ENCODE measurements around the gene ZDHHC19. TPM values are rescaled to one million over a fixed set of nuclear protein-coding genes. Genes with fewer than 3 reads are reported as not detected.

ZDHHC19 gene
- polyA plus RNA-seq, 1 donor (not counting 4 experiments of a cell fraction or from before 2014, with no cell fraction given) = not detected

GRCh38 chr3:196192036-196192523 lies 19.1 kb downstream of the ZDHHC19 start:
- DNase-seq (ENCODE audit: low read depth, low spot score) (no peak), FAIRE-seq (no peak)
- no peaks in the 10 kb centered on the region for H3K79me2 ChIP-seq (ENCODE audit: control insufficient read depth, insufficient read depth, low read length)
- peak overlapping the region; percentile 98 for H2AFZ ChIP-seq (ENCODE audit: control insufficient read depth, low read length)
- TF ChIP-seq EZH2 (IDR thresholded peaks at IDR 0.05; ENCODE audit: low read length) = no peak
- no peak for TF ChIP-seq CTCF (optimal IDR thresholded peaks at IDR 0.05 in 1 of 3, IDR thresholded peaks at IDR 0.05 in 1 of 3, conservative IDR thresholded peaks at IDR 0.05 in 1 of 3; ENCODE audit: extremely low read depth in 1 of 3, insufficient read depth in 2 of 3, low read length in 3 of 3)
- peak overlapping the region; percentile 32 for H3K4me2 ChIP-seq (ENCODE audit: control insufficient read depth, extremely low read depth, insufficient read depth, low read depth, low read length)
- no peaks in the 10 kb centered on the region for H3K9me3 ChIP-seq (ENCODE audit: control insufficient read depth, low read depth, low read length)
- no peaks in the 10 kb centered on the region for H4K20me1 ChIP-seq (ENCODE audit: control insufficient read depth, extremely low read depth, insufficient read depth, low read length)
- dilution Hi-C loops (cut with MboI; ENCODE audit: extremely low pct_ligation_motif_present, low sequenced_read_pairs) = no loop called here
- H3K36me3 ChIP-seq (ENCODE audit: control insufficient read depth in 2 of 2, extremely low read depth in 1 of 2, insufficient read depth in 2 of 2, low read length in 2 of 2) = no peaks in the 10 kb centered on the region
- H3K9me1 ChIP-seq (ENCODE audit: control insufficient read depth, extremely low read depth, insufficient read depth, low read length) = no peaks in the 10 kb centered on the region
- H3K27me3 ChIP-seq (ENCODE audit: control insufficient read depth, extremely low read depth, insufficient read depth, low read length) = no peaks in the 10 kb centered on the region
- H3K4me1 ChIP-seq (ENCODE audit: control insufficient read depth, extremely low read depth, insufficient read depth, low read length) = peaks cover 14% of the 10 kb centered on the region
- H3K4me3 ChIP-seq (ENCODE audit: control insufficient read depth in 2 of 3, extremely low read depth in 1 of 3, insufficient read depth in 2 of 3, low read depth in 1 of 3, low read length in 3 of 3) = no peak overlapping the region
- H3K27ac ChIP-seq (ENCODE audit: control insufficient read depth, insufficient read depth, low read length) = no peak overlapping the region
- H3K9ac ChIP-seq (ENCODE audit: control insufficient read depth, extremely low read depth, insufficient read depth, low read length) = no peak overlapping the region

DNA sequence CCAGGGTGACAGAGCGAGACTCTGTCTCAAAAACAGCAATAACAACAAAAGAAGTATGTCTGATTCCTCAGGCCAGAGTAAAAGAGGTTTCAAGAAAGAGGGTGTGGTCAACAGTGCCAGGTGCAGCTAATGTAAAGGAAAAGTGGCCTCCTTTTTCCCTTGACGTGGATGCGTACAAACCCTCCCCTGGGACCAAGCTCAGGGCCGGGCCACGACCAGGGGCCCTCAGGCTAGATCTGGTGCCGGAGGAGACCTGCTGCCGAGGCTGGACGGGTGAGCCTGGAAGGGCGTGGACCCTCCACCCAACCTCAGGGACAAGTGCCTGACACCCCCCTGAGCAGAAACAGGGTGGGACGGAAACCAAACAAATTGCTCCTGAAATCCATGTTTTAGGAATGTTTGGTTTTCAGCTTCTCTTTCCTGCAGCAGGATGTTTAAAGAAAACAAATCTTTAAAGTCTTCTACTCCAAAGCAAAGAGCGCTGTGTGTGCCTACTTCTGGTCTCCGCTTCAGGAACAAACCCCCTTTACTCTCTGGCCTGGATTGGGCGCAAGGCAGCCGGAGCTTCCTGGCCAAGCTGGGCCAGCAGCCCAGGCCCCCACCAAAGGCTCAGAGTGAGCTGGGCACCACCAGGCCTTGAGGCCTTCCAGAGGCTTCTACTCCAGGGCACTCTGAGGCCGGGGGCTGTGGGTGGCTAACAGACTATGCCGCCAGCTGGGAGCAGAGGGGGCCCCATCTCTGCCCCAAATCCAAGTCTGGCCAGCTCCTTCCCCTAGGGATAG lies 21.4 kb downstream of the ZDHHC19 start:
- no peak overlapping the region for H3K4me3 ChIP-seq (ENCODE audit: control insufficient read depth in 2 of 3, extremely low read depth in 1 of 3, insufficient read depth in 2 of 3, low read depth in 1 of 3, low read length in 3 of 3)
- no peaks in the 10 kb centered on the region for H3K79me2 ChIP-seq (ENCODE audit: control insufficient read depth, insufficient read depth, low read length)
- H3K4me2 ChIP-seq (ENCODE audit: control insufficient read depth, extremely low read depth, insufficient read depth, low read depth, low read length) = no peak overlapping the region
- peaks cover 14% of the 10 kb centered on the region for H3K4me1 ChIP-seq (ENCODE audit: control insufficient read depth, extremely low read depth, insufficient read depth, low read length)
- no peak overlapping the region for H3K27ac ChIP-seq (ENCODE audit: control insufficient read depth, insufficient read depth, low read length)
- no peak overlapping the region for H2AFZ ChIP-seq (ENCODE audit: control insufficient read depth, low read length)
- no peaks in the 10 kb centered on the region for H3K9me1 ChIP-seq (ENCODE audit: control insufficient read depth, extremely low read depth, insufficient read depth, low read length)
- no peaks in the 10 kb centered on the region for H3K27me3 ChIP-seq (ENCODE audit: control insufficient read depth, extremely low read depth, insufficient read depth, low read length)
- FAIRE-seq (no peak), DNase-seq (ENCODE audit: low read depth, low spot score) (no peak)
- H4K20me1 ChIP-seq (ENCODE audit: control insufficient read depth, extremely low read depth, insufficient read depth, low read length) = no peaks in the 10 kb centered on the region
- no peak for TF ChIP-seq CTCF (optimal IDR thresholded peaks at IDR 0.05 in 1 of 3, IDR thresholded peaks at IDR 0.05 in 1 of 3, conservative IDR thresholded peaks at IDR 0.05 in 1 of 3; ENCODE audit: extremely low read depth in 1 of 3, insufficient read depth in 2 of 3, low read length in 3 of 3)
- TF ChIP-seq EZH2 (IDR thresholded peaks at IDR 0.05; ENCODE audit: low read length) = no peak
- dilution Hi-C loops (cut with MboI; ENCODE audit: extremely low pct_ligation_motif_present, low sequenced_read_pairs) = no loop called here
- no peaks in the 10 kb centered on the region for H3K36me3 ChIP-seq (ENCODE audit: control insufficient read depth in 2 of 2, extremely low read depth in 1 of 2, insufficient read depth in 2 of 2, low read length in 2 of 2)
- H3K9me3 ChIP-seq (ENCODE audit: control insufficient read depth, low read depth, low read length) = no peaks in the 10 kb centered on the region
- no peak overlapping the region for H3K9ac ChIP-seq (ENCODE audit: control insufficient read depth, extremely low read depth, insufficient read depth, low read length)

All from keratinocyte (primary cell).